WTC11 (cell line): Measurements from ENCODE around the gene PDE1C.

Experiments
- ATF1 ChIP-seq: sonication (generic); formaldehyde crosslinking; IDR thresholded peaks from 2 replicates; pipeline ENCODE4 v1.8.1; 2023; ENCODE audit warnings: mild to moderate bottlenecking, moderate library complexity, missing genetic modification reagents
- MAX ChIP-seq: sonication (generic); formaldehyde crosslinking; IDR thresholded peaks from 2 replicates; pipeline ENCODE4 v1.8.0; 2022; ENCODE audit warnings: mild to moderate bottlenecking, missing genetic modification reagents
- NR2C2 ChIP-seq: sonication (generic); formaldehyde crosslinking; IDR thresholded peaks from 2 replicates; pipeline ENCODE4 v1.8.0; 2022; ENCODE audit warnings: mild to moderate bottlenecking, missing genetic modification reagents
- TCF7 ChIP-seq: sonication (generic); formaldehyde crosslinking; IDR thresholded peaks from 2 replicates; pipeline ENCODE4 v1.8.0; 2022; ENCODE audit warnings: mild to moderate bottlenecking, low read depth, missing genetic modification reagents, moderate library complexity
- USF1 ChIP-seq: sonication (generic); formaldehyde crosslinking; IDR thresholded peaks from 2 replicates; pipeline ENCODE4 v1.8.0; 2022; ENCODE audit warnings: mild to moderate bottlenecking, missing genetic modification reagents
- TF ChIP-seq, protein P1 (sequence below): fragments of 200-600 bp; IDR thresholded peaks from 2 replicates; pipeline ENCODE4 v1.8.0; 2022; ENCODE audit warnings: antibody characterized with exemption

- TF ChIP-seq, protein P1, sequence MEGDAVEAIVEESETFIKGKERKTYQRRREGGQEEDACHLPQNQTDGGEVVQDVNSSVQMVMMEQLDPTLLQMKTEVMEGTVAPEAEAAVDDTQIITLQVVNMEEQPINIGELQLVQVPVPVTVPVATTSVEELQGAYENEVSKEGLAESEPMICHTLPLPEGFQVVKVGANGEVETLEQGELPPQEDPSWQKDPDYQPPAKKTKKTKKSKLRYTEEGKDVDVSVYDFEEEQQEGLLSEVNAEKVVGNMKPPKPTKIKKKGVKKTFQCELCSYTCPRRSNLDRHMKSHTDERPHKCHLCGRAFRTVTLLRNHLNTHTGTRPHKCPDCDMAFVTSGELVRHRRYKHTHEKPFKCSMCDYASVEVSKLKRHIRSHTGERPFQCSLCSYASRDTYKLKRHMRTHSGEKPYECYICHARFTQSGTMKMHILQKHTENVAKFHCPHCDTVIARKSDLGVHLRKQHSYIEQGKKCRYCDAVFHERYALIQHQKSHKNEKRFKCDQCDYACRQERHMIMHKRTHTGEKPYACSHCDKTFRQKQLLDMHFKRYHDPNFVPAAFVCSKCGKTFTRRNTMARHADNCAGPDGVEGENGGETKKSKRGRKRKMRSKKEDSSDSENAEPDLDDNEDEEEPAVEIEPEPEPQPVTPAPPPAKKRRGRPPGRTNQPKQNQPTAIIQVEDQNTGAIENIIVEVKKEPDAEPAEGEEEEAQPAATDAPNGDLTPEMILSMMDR, result no peak
- TF ChIP-seq NR2C2 (CRISPR knock-in tag), result no peak
- TF ChIP-seq ATF1, result no peak
- no peak for TF ChIP-seq TCF7 (CRISPR knock-in tag)
- no peak for TF ChIP-seq MAX (CRISPR knock-in tag)
- no peak for TF ChIP-seq USF1 (CRISPR knock-in tag)
Measured at GRCh38 chr7:31948029-31948428, 122.2 kb downstream of the PDE1C start.
